GM13977 (cell line): Measurements from ENCODE around the gene PTPN14.
A peak's percentile ranks its signal among the peaks of the same experiment; 100 is the strongest.

ENCODE experiments used
- DNase-seq: peaks from one replicate; pipeline ENCODE4 v3.0.0; 2012; ENCODE audit warnings: low spot score
- CTCF ChIP-seq: IDR thresholded peaks from 2 replicates; pipeline ENCODE4 v1.5.1; 2012; ENCODE audit warnings: mild to moderate bottlenecking, control low read depth; ENCODE audit not compliant: insufficient read depth; ENCODE audit errors: extremely low read depth, missing control alignments
- in situ Hi-C: fragments of 300-500 bp; cut with MboI; formaldehyde crosslinking; loops from one replicate; pipeline ENCODE4 v1.12.0; 2022; ENCODE audit warnings: low sequenced_read_pairs, low pct_unique_long_range_greater_than_20kb, mixed read lengths, inconsistent platforms; ENCODE audit not compliant: unreplicated experiment

The PTPN14 gene

GRCh38 chr1:214552174-214552608 lies 789 bp upstream of the PTPN14 start:
- TF ChIP-seq CTCF, result no peak
- in situ Hi-C loops, result no loop called here
- peak; percentile 34 for DNase-seq

- no peak for TF ChIP-seq CTCF
- in situ Hi-C loops, result no loop called here
- no peak for DNase-seq
Observed at GRCh38 chr1:214550857-214551435, 456 bp downstream of the PTPN14 start.

- DNase-seq, result no peak
- in situ Hi-C loops, result no loop called here
- TF ChIP-seq CTCF, result no peak
Observed at GRCh38 chr1:214550013-214550856, 1.2 kb downstream of the PTPN14 start.

- in situ Hi-C loops, result no loop called here
- DNase-seq, result no peak
- TF ChIP-seq CTCF, result no peak
Observed at GRCh38 chr1:214549604-214550003, 1.8 kb downstream of the PTPN14 start.

- no peak for TF ChIP-seq CTCF
- DNase-seq, result no peak
- in situ Hi-C loops, result no loop called here
Observed at GRCh38 chr1:214548988-214549387, 2.4 kb downstream of the PTPN14 start.

- no peak for DNase-seq
- no peak for TF ChIP-seq CTCF
- in situ Hi-C loops, result no loop called here
Observed at GRCh38 chr1:214548271-214548670, 3.1 kb downstream of the PTPN14 start.
